PC-9 (cell line): ENCODE data around the gene MYO16. TPM values are rescaled to one million over a fixed set of nuclear protein-coding genes. Genes with fewer than 3 reads are reported as not detected.

ENCODE experiments used
- BruUV-seq: library from RNA; stranded (reverse); fragments of 400-500 nt; replicated peaks from 2 replicates; lab custom pipeline; 2021; lab: Mats Ljungman, UMichigan
- CTCF ChIA-PET: fragments of 300-600 bp; sonication (Branson Sonifier 250); formaldehyde crosslinking; loops from one replicate; lab custom pipeline; 2022; ENCODE audit warnings: antibody characterized with exemption; lab: Charles Lee
- POLR2A ChIA-PET: fragments of 300-600 bp; sonication (Branson Sonifier 250); formaldehyde crosslinking; loops from one replicate; lab custom pipeline; 2022; ENCODE audit warnings: antibody characterized with exemption; ENCODE audit not compliant: unreplicated experiment; lab: Charles Lee
- DNase-seq, 2 experiments: peaks; one replicate each; pipeline versions ENCODE4 v3.0.0 to v3.0.0-alpha.2; 2015 to 2022; ENCODE audit warnings: mixed read lengths in 1 of 2
- H2AFZ ChIP-seq: fragments of 200-600 bp; sonication (generic); 2 replicates; pipeline ENCODE4 v1.8.1; 2017; ENCODE audit warnings: antibody characterized with exemption
- H3F3A ChIP-seq: fragments of 200-600 bp; sonication (generic); 2 replicates; pipeline ENCODE4 v1.8.1; 2017; ENCODE audit warnings: antibody characterized with exemption, mild to moderate bottlenecking, low read depth; ENCODE audit not compliant: insufficient read depth
- H3K27ac ChIP-seq: fragments of 200-600 bp; sonication (generic); 2 replicates; pipeline ENCODE4 v1.6.1; 2016; ENCODE audit warnings: mixed run types
- H3K27me3 ChIP-seq: fragments of 200-600 bp; sonication (generic); 2 replicates; pipeline ENCODE4 v1.6.1; 2016; ENCODE audit warnings: low read depth, mixed run types; ENCODE audit not compliant: insufficient read depth
- H3K36me3 ChIP-seq: fragments of 200-600 bp; sonication (generic); 2 replicates; pipeline ENCODE4 v1.6.1; 2016; ENCODE audit warnings: low read depth, mixed run types
- H3K4me1 ChIP-seq: fragments of 200-600 bp; sonication (generic); replicated peaks from 2 replicates; pipeline ENCODE4 v1.6.1; 2016; ENCODE audit warnings: mixed run types; ENCODE audit not compliant: insufficient read depth
- H3K4me2 ChIP-seq: fragments of 200-600 bp; sonication (generic); 2 replicates; pipeline ENCODE4 v1.6.1; 2017; ENCODE audit warnings: mixed run types
- H3K4me3 ChIP-seq: fragments of 200-600 bp; sonication (generic); 2 replicates; pipeline ENCODE4 v1.6.1; 2016; ENCODE audit warnings: mixed run types
- H3K79me2 ChIP-seq: fragments of 200-600 bp; sonication (generic); 2 replicates; pipeline ENCODE4 v1.6.1; 2017; ENCODE audit warnings: low read depth, mixed run types
- H3K9me2 ChIP-seq: fragments of 200-600 bp; sonication (generic); 2 replicates; pipeline ENCODE4 v1.8.1; 2017; ENCODE audit warnings: mild to moderate bottlenecking; ENCODE audit not compliant: insufficient read depth
- H3K9me3 ChIP-seq: fragments of 200-600 bp; sonication (generic); 2 replicates; pipeline ENCODE4 v1.8.1; 2016; ENCODE audit warnings: low read depth; ENCODE audit not compliant: insufficient read depth
- H4K20me1 ChIP-seq: fragments of 200-600 bp; sonication (generic); 2 replicates; pipeline ENCODE4 v1.8.1; 2017; ENCODE audit not compliant: insufficient read depth
- CTCF ChIP-seq: fragments of 200-600 bp; sonication (generic); conservative IDR thresholded peaks from 2 replicates; pipeline ENCODE4 v1.6.1; 2017; ENCODE audit warnings: mixed run types, antibody characterized with exemption, mild to moderate bottlenecking, moderate library complexity
- EZH2 ChIP-seq: fragments of 200-600 bp; sonication (generic); IDR thresholded peaks from 2 replicates; pipeline ENCODE4 v1.8.0; 2017; ENCODE audit warnings: antibody characterized with exemption, low read depth
- intact Hi-C: fragments of 100-400 bp; cut with micrococcal nuclease; formaldehyde crosslinking; loops from one replicate; pipeline ENCODE4 v1.10.0; 2022; ENCODE audit not compliant: unreplicated experiment
- total RNA-seq: library from RNA; stranded (reverse); gene quantifications from 2 replicates; pipeline ENCODE4 v1.2.3, GENCODE V29; 2021

MYO16 gene
- total RNA-seq, 1 experiment from 2014 or later, result 0.59 TPM

GRCh38 chr13:108681986-108682575 is 52.7 kb downstream of the MYO16 start:
- BruUV-seq, result no TSS peak
- Histone ChIP-seq H3K9me3 (no peaks in the 10 kb centered on the region), H3K9me2 (no peaks in the 10 kb centered on the region), H3F3A (no peaks in the 10 kb centered on the region), H3K4me2 (no peak overlapping the region), H2AFZ (no peak overlapping the region), H3K4me1 (no peaks in the 10 kb centered on the region), H3K4me3 (no peak overlapping the region), H3K79me2 (no peaks in the 10 kb centered on the region), H3K27ac (no peak overlapping the region), H3K27me3 (peaks cover 17% of the 10 kb centered on the region), H3K36me3 (no peaks in the 10 kb centered on the region), H4K20me1 (no peaks in the 10 kb centered on the region)
- TF ChIP-seq EZH2 (no peak), CTCF (no peak)
- no peak for DNase-seq
- intact Hi-C loops, result no loop called here
- POLR2A ChIA-PET, result no interaction called here
- CTCF ChIA-PET, result no interaction called here

GRCh38 chr13:108682714-108683113 is 53.3 kb downstream of the MYO16 start:
- intact Hi-C loops, result no loop called here
- ChIA-PET POLR2A (no interaction called here), CTCF (no interaction called here)
- Histone ChIP-seq H3K27me3 (peaks cover 15% of the 10 kb centered on the region), H3K79me2 (no peaks in the 10 kb centered on the region), H3F3A (no peaks in the 10 kb centered on the region), H3K9me3 (no peaks in the 10 kb centered on the region), H2AFZ (no peak overlapping the region), H3K4me1 (no peaks in the 10 kb centered on the region), H3K36me3 (no peaks in the 10 kb centered on the region), H3K9me2 (no peaks in the 10 kb centered on the region), H3K4me2 (no peak overlapping the region), H3K4me3 (no peak overlapping the region), H3K27ac (no peak overlapping the region), H4K20me1 (no peaks in the 10 kb centered on the region)
- DNase-seq, result no peak
- BruUV-seq, result no TSS peak
- TF ChIP-seq CTCF, result no peak
- TF ChIP-seq EZH2, result no peak

GRCh38 chr13:108686027-108686426 is 56.6 kb downstream of the MYO16 start:
- Histone ChIP-seq H3K27me3 (peaks cover 5% of the 10 kb centered on the region; the same call in 1 of the 2 replicates), H3K4me1 (no peaks in the 10 kb centered on the region), H3F3A (no peaks in the 10 kb centered on the region), H2AFZ (no peak overlapping the region), H3K4me3 (no peak overlapping the region), H3K9me2 (no peaks in the 10 kb centered on the region), H3K36me3 (no peaks in the 10 kb centered on the region), H4K20me1 (no peaks in the 10 kb centered on the region), H3K79me2 (no peaks in the 10 kb centered on the region), H3K4me2 (no peak overlapping the region), H3K9me3 (no peaks in the 10 kb centered on the region; the same call in 1 of the 2 replicates), H3K27ac (no peak overlapping the region)
- intact Hi-C loops, result no loop called here
- no peak for DNase-seq
- CTCF ChIA-PET, result no interaction called here
- BruUV-seq, result no TSS peak
- TF ChIP-seq CTCF, result no peak
- no peak for TF ChIP-seq EZH2
- POLR2A ChIA-PET, result no interaction called here
